KOPT-K1 (cell line): Measurements from ENCODE around the gene VIP.

Experiments used
- H3K27ac ChIP-seq: fragments of 200-600 bp; sonication (generic); 2 replicates; pipeline ENCODE4 v1.5.1; 2016; ENCODE audit warnings: antibody characterized with exemption, mild to moderate bottlenecking, low read depth, low read length; ENCODE audit not compliant: poor library complexity, severe bottlenecking
- H3K36me3 ChIP-seq: fragments of 200-600 bp; sonication (generic); 2 replicates; pipeline ENCODE4 v1.5.1; 2017; ENCODE audit warnings: antibody characterized with exemption, mild to moderate bottlenecking, low read length, moderate library complexity; ENCODE audit not compliant: insufficient read depth
- H3K9me3 ChIP-seq: fragments of 200-600 bp; sonication (generic); 2 replicates; pipeline ENCODE4 v1.5.1; 2017; ENCODE audit warnings: antibody characterized with exemption, low read length, mild to moderate bottlenecking; ENCODE audit not compliant: insufficient read depth, poor library complexity, severe bottlenecking

Gene VIP

GRCh38 chr6:152748843-152749242 lies 1.8 kb upstream of the VIP start:
- Histone ChIP-seq H3K27ac (no peak overlapping the region), H3K9me3 (no peaks in the 10 kb centered on the region), H3K36me3 (no peaks in the 10 kb centered on the region)

GRCh38 chr6:152749336-152749735 lies 1.3 kb upstream of the VIP start:
- Histone ChIP-seq H3K27ac (no peak overlapping the region), H3K36me3 (no peaks in the 10 kb centered on the region), H3K9me3 (no peaks in the 10 kb centered on the region)

- no peaks in the 10 kb centered on the region for H3K36me3 ChIP-seq
- H3K9me3 ChIP-seq: no peaks in the 10 kb centered on the region
- H3K27ac ChIP-seq: no peak overlapping the region
Observed at GRCh38 chr6:152765331-152765730, 14.7 kb downstream of the VIP start.

- H3K9me3 ChIP-seq: no peaks in the 10 kb centered on the region
- no peaks in the 10 kb centered on the region for H3K36me3 ChIP-seq
- H3K27ac ChIP-seq: no peak overlapping the region
Observed at GRCh38 chr6:152769159-152769558, 18.6 kb downstream of the VIP start.

- Histone ChIP-seq H3K9me3 (no peaks in the 10 kb centered on the region), H3K36me3 (no peaks in the 10 kb centered on the region), H3K27ac (no peak overlapping the region)
Observed at GRCh38 chr6:152769993-152770392, 19.4 kb downstream of the VIP start.

GRCh38 chr6:152771061-152771687 lies 20.6 kb downstream of the VIP start:
- Histone ChIP-seq H3K9me3 (no peaks in the 10 kb centered on the region), H3K36me3 (no peaks in the 10 kb centered on the region), H3K27ac (no peak overlapping the region)

- H3K27ac ChIP-seq: no peak overlapping the region
- no peaks in the 10 kb centered on the region for H3K9me3 ChIP-seq
- no peaks in the 10 kb centered on the region for H3K36me3 ChIP-seq
Observed at GRCh38 chr6:152775428-152775827, 24.8 kb downstream of the VIP start.

GRCh38 chr6:152776833-152777232 lies 26.2 kb downstream of the VIP start:
- H3K27ac ChIP-seq: no peak overlapping the region
- no peaks in the 10 kb centered on the region for H3K36me3 ChIP-seq
- no peaks in the 10 kb centered on the region for H3K9me3 ChIP-seq

GRCh38 chr6:152783217-152783878 lies 32.8 kb downstream of the VIP start:
- no peaks in the 10 kb centered on the region for H3K36me3 ChIP-seq
- no peak overlapping the region for H3K27ac ChIP-seq
- no peaks in the 10 kb centered on the region for H3K9me3 ChIP-seq

GRCh38 chr6:152794696-152795095 lies 44.1 kb downstream of the VIP start:
- H3K27ac ChIP-seq: no peak overlapping the region
- H3K36me3 ChIP-seq: no peaks in the 10 kb centered on the region

GRCh38 chr6:152804150-152804549 lies 53.6 kb downstream of the VIP start:
- no peaks in the 10 kb centered on the region for H3K9me3 ChIP-seq
- H3K36me3 ChIP-seq: no peaks in the 10 kb centered on the region
- no peak overlapping the region for H3K27ac ChIP-seq

More at GRCh38 chr6:152794696-152795095, 44.1 kb downstream of the VIP start:
- no peaks in the 10 kb centered on the region for H3K9me3 ChIP-seq
